PC-9 (cell line): ENCODE data around the gene SH3PXD2A.

Source experiments
- EZH2 ChIP-seq: fragments of 200-600 bp; sonication (generic); IDR thresholded peaks from 2 replicates; pipeline ENCODE4 v1.8.0; 2017; ENCODE audit warnings: antibody characterized with exemption, low read depth
- TF ChIP-seq, protein P1 (sequence below): fragments of 200-600 bp; sonication (generic); conservative IDR thresholded peaks from 2 replicates; pipeline ENCODE4 v1.6.1; 2017; ENCODE audit warnings: mixed run types, antibody characterized with exemption, mild to moderate bottlenecking, moderate library complexity

DNA sequence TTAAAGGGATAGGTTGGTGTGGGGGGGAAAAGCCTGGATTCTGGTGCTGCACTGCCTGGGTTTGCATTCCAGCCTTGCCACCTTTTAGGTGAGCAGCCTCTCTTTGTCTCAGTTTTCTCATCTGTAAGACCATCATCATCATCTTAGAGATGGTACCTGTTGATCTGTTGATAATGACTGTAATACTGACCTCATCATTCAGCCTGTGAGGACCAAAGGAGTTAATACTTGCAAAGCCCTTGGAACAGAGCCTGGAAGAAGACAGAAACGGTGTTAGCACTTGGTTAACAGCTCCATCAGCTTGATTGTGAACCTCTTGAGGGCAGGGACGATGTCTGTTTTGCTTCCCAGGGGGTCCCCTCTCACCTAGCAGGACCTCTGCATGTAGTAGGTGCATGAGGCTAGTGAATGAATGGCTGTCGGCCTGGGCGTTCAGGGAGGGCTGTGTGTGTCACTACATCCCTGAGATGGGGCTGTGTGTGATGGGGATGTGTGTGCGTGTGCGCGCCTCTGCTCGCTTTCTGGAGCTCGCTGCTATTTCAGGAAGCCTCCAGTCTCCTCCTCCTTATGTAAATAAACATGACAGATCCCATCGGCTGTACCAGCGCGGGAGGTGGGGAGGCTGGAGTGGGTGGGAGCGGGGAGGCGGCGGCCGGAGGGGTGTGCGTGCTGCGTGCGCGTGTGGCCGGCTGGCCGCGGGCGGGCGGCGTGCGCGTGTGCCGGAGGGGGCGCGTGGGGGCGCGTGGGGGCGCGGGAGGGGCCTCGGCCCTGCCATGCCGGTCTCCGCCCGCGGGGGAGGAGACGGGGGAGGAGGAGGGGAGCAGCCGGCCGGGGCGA, 300.7 kb downstream of the SH3PXD2A start:
- no peak for TF ChIP-seq EZH2
- TF ChIP-seq, protein P1, sequence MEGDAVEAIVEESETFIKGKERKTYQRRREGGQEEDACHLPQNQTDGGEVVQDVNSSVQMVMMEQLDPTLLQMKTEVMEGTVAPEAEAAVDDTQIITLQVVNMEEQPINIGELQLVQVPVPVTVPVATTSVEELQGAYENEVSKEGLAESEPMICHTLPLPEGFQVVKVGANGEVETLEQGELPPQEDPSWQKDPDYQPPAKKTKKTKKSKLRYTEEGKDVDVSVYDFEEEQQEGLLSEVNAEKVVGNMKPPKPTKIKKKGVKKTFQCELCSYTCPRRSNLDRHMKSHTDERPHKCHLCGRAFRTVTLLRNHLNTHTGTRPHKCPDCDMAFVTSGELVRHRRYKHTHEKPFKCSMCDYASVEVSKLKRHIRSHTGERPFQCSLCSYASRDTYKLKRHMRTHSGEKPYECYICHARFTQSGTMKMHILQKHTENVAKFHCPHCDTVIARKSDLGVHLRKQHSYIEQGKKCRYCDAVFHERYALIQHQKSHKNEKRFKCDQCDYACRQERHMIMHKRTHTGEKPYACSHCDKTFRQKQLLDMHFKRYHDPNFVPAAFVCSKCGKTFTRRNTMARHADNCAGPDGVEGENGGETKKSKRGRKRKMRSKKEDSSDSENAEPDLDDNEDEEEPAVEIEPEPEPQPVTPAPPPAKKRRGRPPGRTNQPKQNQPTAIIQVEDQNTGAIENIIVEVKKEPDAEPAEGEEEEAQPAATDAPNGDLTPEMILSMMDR: no peak
